ENCODE data around the gene TRIM54. TPM values are rescaled to one million over a fixed set of nuclear protein-coding genes. Genes with fewer than 3 reads are reported as not detected.

The TRIM54 gene
- total RNA-seq, 1 experiment from 2014 or later = 3.3 TPM

DNA sequence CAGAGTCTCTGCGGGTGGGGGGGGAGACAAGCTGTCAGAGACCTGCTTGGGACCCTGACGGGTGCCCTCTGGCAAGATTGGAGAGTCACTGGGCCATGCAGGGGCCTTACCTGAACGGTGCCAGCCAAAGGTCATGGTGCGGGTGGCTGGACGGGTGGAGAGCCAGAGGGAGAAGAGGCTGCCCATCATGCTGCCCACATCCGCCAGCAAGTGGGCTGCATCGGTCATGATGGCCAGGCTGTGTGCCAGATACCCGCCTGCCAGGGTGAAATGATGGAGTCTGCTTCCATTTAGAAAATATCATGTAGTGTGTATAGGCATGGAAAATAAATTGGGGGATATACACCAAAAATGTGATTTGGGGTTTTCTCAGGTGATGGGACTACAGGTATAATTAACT lies 24.2 kb upstream of the TRIM54 start:
- DNase-seq (ENCODE audit: low spot score) (no peak), ATAC-seq (no peak)
- Mint-ChIP-seq H3K36me3 (no peaks in the 10 kb centered on the region), H3K27ac (no peak overlapping the region), H3K9me3 (no peaks in the 10 kb centered on the region), H3K4me3 (no peak overlapping the region), H3K27me3 (ENCODE audit: low read depth) (peaks cover 30% of the 10 kb centered on the region), H3K4me1 (peaks cover 10% of the 10 kb centered on the region)
- CTCF ChIA-PET = interaction anchor here (0.6 to 2.5 kb wide), 4 partner anchors 21 to 172 kb away, joined by 3 to 11 read pairs (median 5); no protein-coding TSS in a partner anchor
- POLR2A ChIA-PET = no interaction called here
- TF ChIP-seq FOXP1 (CRISPR knock-in tag; IDR thresholded peaks at IDR 0.05; ENCODE audit: borderline replicate concordance) (no peak), GABPB1 (CRISPR knock-in tag; IDR thresholded peaks at IDR 0.05) (no peak), ZNF396 (CRISPR knock-in tag; IDR thresholded peaks at IDR 0.05; ENCODE audit: borderline replicate concordance) (no peak), ZNF138 (CRISPR knock-in tag; conservative IDR thresholded peaks at IDR 0.05) (no peak), RORB (CRISPR knock-in tag; IDR thresholded peaks at IDR 0.05) (no peak), MYBL2 (CRISPR knock-in tag; IDR thresholded peaks at IDR 0.05) (no peak), ZNF219 (CRISPR knock-in tag; IDR thresholded peaks at IDR 0.05; ENCODE audit: borderline replicate concordance) (no peak), ZNF317 (CRISPR knock-in tag; IDR thresholded peaks at IDR 0.05; ENCODE audit: borderline replicate concordance, low read depth) (no peak), ZNF532 (CRISPR knock-in tag; IDR thresholded peaks at IDR 0.05; ENCODE audit: borderline replicate concordance) (no peak), ERG (CRISPR knock-in tag; IDR thresholded peaks at IDR 0.05) (no peak), ZBTB21 (CRISPR knock-in tag; IDR thresholded peaks at IDR 0.05; ENCODE audit: borderline replicate concordance) (no peak), ZNF281 (CRISPR knock-in tag; IDR thresholded peaks at IDR 0.05) (no peak), NFE2L1 (CRISPR knock-in tag; IDR thresholded peaks at IDR 0.05) (no peak), ZNF263 (CRISPR knock-in tag; IDR thresholded peaks at IDR 0.05; ENCODE audit: low read depth) (no peak), CREM (CRISPR knock-in tag; IDR thresholded peaks at IDR 0.05) (no peak)
- TF ChIP-seq, protein P1, sequence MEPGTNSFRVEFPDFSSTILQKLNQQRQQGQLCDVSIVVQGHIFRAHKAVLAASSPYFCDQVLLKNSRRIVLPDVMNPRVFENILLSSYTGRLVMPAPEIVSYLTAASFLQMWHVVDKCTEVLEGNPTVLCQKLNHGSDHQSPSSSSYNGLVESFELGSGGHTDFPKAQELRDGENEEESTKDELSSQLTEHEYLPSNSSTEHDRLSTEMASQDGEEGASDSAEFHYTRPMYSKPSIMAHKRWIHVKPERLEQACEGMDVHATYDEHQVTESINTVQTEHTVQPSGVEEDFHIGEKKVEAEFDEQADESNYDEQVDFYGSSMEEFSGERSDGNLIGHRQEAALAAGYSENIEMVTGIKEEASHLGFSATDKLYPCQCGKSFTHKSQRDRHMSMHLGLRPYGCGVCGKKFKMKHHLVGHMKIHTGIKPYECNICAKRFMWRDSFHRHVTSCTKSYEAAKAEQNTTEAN (CRISPR knock-in tag; IDR thresholded peaks at IDR 0.05) = no peak
- TF ChIP-seq, protein P2, sequence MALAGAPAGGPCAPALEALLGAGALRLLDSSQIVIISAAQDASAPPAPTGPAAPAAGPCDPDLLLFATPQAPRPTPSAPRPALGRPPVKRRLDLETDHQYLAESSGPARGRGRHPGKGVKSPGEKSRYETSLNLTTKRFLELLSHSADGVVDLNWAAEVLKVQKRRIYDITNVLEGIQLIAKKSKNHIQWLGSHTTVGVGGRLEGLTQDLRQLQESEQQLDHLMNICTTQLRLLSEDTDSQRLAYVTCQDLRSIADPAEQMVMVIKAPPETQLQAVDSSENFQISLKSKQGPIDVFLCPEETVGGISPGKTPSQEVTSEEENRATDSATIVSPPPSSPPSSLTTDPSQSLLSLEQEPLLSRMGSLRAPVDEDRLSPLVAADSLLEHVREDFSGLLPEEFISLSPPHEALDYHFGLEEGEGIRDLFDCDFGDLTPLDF (CRISPR knock-in tag; IDR thresholded peaks at IDR 0.05) = no peak
- TF ChIP-seq, protein P3, sequence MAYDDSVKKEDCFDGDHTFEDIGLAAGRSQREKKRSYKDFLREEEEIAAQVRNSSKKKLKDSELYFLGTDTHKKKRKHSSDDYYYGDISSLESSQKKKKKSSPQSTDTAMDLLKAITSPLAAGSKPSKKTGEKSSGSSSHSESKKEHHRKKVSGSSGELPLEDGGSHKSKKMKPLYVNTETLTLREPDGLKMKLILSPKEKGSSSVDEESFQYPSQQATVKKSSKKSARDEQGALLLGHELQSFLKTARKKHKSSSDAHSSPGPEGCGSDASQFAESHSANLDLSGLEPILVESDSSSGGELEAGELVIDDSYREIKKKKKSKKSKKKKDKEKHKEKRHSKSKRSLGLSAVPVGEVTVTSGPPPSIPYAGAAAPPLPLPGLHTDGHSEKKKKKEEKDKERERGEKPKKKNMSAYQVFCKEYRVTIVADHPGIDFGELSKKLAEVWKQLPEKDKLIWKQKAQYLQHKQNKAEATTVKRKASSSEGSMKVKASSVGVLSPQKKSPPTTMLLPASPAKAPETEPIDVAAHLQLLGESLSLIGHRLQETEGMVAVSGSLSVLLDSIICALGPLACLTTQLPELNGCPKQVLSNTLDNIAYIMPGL (CRISPR knock-in tag; IDR thresholded peaks at IDR 0.05) = no peak
- TF ChIP-seq, protein P4, sequence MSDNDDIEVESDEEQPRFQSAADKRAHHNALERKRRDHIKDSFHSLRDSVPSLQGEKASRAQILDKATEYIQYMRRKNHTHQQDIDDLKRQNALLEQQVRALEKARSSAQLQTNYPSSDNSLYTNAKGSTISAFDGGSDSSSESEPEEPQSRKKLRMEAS (CRISPR knock-in tag; IDR thresholded peaks at IDR 0.05) = no peak
